KBM-7 (cell line): Measurements from ENCODE around the gene DEPDC7.
A peak's percentile ranks its signal among the peaks of the same experiment; 100 is the strongest.
"Not testable (repeated sequence)": the region's sequence is repeated elsewhere in the genome, so short reads cannot be mapped to it uniquely, and the experiment has no call there.

ENCODE experiments used
- DNase-seq: peaks from one replicate; pipeline ENCODE4 v3.0.0-alpha.2; 2015
- in situ Hi-C: fragments of 300-500 bp; cut with MboI; formaldehyde crosslinking; loops from 2 replicates; pipeline ENCODE4 v1.14.3; 2020; ENCODE audit warnings: low sequenced_read_pairs, low pct_unique_long_range_greater_than_20kb, mixed read lengths

Gene DEPDC7

DNA sequence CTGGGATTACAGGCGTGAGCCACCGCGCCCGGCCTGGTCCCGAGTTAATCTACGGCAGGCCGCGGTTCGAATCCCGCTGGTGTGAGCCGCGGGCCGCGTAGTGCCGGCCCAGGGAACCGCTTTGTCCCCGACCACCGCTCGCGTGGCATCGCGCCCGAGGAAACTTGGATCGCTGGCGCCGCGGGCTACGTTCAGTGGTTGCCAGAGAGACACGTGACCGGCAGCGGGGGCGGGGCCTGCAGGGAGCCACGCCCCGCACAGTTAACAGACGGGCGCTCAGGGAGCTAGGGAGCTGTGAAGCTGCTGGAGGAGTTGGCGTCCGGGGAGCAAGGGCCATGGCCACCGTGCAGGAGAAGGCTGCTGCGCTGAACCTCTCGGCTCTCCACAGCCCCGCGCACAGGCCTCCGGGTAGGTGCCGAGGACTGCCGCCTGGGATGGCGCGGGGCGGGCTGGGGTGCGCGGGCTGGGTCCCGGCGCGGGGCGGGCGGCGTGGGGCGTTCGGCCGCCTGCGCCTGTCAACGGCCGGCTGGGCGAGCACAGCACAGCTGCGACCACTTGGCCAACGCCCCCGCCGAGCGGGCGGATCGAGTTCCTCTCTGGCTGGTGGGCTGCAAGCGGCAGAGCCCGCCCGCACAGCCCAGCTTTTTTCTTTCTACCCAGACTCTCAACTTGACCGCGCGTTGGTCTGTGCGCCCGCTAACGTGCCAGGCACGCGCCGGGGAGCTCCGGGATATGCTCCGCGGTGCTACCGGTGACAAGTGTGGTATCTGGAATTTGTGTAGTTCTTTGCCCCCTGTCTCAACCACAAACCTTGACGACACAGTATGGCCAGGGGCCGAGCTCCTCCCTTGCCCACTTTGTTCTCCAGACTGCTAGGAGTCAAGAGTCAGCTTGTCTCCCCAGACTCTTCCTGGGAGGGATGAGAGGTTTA lies at the start of gene DEPDC7:
TSS of gene DEPDC7 (plus strand) at position 258 of the 931 bp plus-strand sequence. CDS start at position 336, 78 bp downstream.
- in situ Hi-C loops = no loop called here
- DNase-seq = peak; percentile 94

DNA sequence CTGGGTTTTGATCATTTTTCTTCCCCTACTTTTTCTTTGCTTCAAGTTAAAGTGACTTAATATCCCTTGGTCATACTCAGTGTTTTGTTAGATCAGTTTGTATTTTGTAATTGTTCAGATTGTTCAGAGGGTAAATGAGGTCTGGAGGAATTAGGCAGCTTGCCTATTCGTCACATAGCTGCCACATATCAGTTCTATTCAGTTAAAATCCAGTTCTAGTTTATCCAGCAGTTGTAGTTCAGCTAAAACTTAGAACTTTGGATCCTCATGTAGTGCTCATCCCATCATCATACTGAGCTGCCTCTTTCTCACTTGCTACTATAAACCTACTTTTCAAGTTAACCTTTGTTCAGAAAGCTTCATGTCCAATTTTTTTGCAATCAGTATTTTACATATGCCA lies 47.1 kb upstream of the DEPDC7 start:
- in situ Hi-C loops = no loop called here
- no peak for DNase-seq

DNA sequence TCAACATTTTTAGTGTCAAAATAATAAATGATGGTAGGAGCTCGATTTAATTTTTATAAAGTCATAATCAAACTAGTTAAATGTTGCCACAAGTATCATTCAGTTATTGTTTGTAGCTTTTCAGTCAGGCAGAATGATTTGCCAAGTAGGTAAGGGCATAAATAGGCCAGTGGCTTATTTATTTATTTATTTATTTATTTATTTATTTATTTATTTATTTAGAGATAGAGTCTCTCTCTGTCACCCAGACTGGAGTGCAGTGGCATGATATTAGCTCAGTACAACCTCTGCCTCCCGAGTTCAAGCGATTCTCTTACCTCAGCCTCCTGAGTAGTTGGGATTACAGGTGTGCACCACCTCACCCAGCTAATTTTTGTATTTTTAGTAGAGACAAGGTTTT lies 43.4 kb upstream of the DEPDC7 start:
- in situ Hi-C loops, DNase-seq: not testable (repeated sequence)

DNA sequence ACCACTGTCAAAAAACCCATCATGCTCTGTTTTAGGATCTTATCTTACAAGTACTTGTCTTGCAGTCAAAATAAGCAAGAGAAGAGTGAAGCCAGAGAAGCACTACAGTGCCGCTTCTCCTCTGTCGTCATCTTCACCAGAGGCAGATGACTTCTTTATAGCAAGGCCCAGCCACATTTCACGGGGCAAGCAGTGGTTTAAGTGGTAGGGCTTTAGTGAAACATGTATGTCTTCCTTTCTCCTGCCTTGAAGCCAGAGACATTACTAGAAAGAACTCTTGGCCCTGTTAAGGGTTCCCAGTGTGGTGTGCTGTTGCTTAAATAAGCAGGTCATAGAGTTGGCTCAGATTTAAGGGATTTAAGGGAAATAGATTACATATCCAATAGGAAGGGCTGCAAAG lies 42.9 kb upstream of the DEPDC7 start:
- no peak for DNase-seq
- in situ Hi-C loops = no loop called here

DNA sequence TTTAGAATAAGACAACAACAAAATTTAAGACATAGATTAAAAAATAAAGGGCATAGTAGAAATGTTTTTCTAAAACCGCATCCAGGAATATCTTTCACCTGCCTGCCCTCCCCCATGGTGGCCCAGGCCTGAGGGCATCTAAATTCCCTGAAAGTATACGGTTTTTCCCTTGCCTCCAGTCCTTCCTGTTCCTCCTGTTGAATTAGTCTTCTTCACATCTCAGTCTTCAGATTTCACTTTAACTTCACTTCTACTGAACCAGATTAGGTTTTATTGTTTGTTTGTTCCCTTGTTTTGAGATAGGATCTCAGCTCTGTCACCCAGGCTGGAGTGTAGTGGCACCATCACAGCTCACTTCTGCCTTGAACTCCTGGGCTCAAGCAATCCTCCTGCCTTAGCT lies 33.1 kb upstream of the DEPDC7 start:
- no peak for DNase-seq
- in situ Hi-C loops = no loop called here

DNA sequence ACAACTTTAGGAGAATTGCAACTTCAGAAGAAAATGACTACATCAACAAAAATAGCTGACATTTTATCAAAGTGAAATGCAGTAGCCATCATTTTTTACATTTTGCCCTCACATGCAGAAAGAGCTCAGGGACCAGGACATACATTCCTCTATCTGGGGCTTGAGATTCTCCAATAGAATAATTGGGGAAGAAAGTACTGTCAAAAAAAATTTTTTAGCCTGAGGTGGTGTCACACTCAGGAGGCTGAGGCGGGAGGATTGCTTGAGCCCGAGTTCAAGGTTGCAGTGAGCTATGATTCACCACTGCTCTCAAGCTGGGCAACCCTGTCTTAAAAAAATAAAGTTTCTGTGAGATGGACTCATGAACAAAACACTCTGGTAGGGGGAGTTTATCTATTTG lies 32.2 kb upstream of the DEPDC7 start:
- in situ Hi-C loops = no loop called here
- DNase-seq = no peak

DNA sequence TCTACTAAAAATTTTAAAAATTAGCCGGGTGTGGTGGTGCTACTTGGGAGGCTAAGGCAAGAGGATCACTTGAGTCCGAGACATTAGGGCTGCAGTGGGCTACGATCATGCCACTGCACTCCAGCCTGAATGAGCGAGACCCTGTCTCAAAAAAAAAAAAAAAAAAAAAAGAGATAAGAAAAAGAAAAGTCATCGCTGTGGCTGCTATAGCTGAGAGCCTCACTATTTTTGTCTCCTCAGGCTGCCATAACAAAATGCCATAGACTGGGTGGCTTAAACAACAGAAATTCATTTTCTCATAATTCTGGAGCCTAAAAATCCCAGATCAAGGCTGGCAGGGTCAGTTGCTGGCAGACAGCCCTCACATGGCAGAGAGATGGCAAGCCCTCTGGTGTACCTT lies 30.1 kb upstream of the DEPDC7 start:
- in situ Hi-C loops = no loop called here
- DNase-seq = no peak

DNA sequence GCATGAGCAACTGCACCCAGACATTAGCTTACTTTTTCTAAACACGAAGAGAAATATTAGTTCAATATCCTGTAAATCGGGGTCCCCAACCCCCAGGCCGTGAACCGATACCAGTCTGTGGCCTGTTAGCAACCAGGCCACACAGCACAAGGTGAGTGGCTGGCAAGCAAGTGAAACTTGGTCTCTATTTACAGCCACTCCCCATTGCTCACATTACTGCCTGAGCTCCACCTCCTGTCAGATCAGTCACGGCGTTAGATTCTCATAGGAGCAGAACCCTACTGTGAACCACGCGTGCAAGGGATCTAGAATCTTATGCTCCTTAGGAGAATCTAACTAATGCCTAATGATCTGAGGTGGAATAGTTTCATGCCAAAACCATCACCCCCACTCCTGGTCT lies 27.8 kb upstream of the DEPDC7 start:
- in situ Hi-C loops = no loop called here
- no peak for DNase-seq

DNA sequence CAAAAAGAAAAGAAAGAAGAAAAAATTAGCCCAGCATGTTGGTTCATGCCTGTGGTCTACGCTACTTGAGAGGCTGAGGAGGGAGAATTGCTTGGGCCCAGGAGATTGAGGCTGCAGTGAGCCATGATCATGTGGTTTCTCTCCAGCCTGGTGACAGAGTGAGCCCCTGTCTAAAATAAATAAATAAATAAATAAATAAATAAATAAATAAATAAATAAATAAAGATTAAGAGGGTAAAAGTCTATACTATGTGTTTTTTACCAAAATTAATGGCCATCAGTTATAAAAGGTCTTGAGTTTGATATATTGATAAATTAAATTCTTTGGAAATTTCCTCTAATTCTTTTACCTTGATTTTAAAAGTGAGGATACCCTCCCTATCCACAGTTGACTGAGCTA lies 25.2 kb upstream of the DEPDC7 start:
- DNase-seq = no peak
- in situ Hi-C loops = no loop called here

DNA sequence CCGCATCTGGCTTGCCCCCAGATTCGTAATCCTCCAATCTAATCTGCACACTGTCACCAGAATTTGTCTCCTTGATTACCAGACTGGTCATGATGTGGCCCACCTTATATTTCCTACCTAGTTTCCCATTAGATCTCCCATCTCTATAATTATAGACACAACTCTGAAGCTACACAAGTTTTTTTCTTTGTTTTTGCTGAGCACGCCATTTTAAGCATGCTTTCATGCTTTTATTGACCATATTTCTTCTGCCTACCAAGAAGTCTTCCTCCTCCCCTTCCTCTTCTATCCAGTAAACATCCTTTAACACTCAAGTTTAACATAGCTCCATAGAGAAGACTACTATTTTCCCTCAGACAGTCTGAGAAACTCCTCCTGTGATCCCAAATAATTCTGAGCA lies 24.3 kb upstream of the DEPDC7 start:
- in situ Hi-C loops = no loop called here

DNA sequence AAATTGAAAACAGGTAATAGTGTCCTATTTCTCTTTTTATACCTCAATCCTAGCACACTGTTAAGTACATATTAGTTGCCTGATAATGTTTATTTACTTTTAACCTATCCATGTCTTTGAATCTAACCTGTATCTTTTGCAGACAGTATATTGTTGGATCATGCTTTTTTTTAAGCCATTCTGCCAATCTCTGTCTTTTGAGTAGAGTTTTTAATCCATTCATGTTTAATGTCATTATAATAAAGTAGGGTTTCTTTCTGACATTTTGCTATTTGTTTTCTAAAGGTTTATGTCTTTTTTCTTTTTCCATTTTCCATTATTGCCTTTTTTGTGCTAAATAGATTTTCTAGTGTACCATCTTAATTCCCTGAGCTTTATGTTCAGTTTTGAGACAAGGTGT lies 23.8 kb upstream of the DEPDC7 start:
- in situ Hi-C loops = no loop called here
- DNase-seq = no peak

More for the DNA sequence above, 24.3 kb upstream of the DEPDC7 start:
- DNase-seq = no peak

DNA sequence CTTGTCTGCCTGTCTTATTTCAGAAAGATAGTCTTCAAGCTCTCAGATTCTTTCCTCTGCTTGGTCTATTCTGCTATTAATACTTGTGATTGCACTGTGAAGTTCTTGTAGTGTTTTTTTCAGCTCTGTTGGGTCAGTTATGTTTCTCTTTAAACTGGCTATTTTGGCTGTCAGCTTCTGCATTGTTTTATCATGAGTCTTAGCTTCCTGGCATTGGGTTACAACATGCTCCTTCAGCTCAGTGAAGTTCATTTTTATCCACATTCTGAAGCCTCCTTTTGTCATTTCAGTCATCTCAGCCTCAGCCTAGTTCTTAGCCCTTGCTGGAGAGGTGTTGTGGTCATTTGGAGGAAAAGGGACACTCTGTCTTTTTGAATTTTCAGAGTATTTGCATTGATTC lies 15.5 kb upstream of the DEPDC7 start:
- DNase-seq = no peak
- in situ Hi-C loops = no loop called here

DNA sequence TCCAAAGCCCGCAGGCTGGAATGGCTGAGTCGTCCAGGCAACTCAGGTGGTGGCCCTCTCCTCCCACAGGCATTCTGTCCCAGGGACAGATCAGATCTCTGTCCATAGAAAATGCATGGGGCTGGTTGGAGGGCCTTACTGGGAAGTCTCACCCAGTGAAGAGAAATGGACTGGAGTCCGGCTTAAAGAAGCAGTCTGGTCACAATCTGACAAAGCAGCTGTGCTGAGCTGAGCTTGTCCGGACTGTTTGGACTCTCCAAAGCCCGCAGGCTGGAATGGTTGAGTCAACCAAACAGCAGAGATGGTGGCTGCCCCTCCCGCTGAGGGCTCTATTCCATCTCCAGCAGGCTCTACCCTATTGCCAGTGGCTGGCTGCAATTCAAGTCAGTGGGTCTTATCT lies 14.4 kb upstream of the DEPDC7 start:
- DNase-seq = no peak
- in situ Hi-C loops = no loop called here

DNA sequence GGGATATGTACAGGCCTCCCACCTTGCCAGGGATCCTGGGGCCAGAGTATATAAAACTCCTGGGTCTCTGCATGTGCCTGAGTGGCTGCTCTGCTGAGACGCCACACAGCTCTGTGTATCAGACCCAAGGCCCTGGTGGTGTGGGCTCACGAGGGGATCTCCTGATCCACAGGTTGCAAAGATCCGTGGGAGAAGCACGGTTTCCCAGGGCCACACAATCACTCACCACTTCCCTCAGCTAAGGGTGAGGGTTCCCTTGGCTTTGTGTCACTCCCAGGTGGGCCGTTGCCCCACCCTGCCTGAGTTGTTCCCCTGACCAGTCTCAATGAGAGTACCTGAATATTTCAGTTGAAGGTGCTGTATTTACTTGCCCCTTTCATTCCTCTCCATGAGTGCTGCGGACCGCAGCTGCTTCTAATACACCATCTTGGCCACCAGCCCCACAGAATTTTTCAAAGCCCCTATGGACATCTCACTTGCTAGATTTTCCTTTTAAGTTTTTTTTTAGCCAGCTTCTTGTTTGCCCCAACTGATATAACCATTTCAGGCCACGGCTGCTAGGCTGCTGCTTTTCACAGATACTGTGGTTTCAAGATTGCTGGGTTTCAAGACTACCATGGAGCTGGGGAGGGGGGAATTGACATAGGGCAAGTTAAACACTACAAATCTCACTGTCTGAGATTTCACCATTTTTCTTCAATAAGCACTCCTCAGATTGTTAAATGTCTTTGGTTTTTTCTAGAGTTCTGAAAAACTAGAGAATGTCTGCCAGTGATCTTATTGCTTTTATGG lies 13.7 kb upstream of the DEPDC7 start:
- in situ Hi-C loops = no loop called here
- no peak for DNase-seq

DNA sequence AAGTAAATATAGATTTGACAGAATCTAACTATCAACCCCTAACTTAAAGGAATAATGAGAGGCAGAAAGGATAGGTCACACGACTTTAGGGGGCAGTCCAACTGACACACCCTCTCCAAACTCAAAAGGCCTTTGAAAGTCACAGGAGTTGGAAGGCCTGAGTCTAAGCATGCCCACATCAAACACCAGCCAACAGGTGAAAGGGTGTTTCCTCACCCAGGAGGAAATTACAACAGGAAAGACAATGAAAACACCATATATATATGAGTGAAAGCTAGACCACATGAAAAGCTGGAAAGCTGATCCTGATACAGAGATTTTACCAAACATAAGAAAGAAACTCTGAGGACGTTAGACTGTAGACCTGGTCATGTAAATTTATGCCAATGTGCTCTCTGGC lies 10.5 kb upstream of the DEPDC7 start:
- in situ Hi-C loops = no loop called here
- no peak for DNase-seq

DNA sequence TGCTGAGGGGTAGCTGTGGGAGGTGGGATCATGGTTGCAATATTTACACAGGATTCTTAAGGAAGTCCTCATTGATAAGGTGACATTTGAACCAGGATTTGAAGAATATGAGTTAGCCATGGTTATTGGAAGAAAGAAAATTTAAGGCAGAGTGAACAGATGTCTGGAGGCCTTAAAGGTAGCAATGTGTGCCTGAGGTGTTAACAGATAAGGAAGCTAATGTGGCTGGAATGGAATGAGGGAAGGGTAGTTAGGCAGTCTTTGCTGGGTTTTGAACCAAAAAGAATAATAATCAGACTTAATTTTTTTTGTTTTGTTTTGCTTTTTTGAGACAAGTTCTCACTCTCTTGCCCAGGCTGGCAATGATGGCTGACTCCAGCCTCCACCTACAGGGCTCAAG lies 9.7 kb upstream of the DEPDC7 start:
- in situ Hi-C loops = no loop called here
- DNase-seq = no peak

DNA sequence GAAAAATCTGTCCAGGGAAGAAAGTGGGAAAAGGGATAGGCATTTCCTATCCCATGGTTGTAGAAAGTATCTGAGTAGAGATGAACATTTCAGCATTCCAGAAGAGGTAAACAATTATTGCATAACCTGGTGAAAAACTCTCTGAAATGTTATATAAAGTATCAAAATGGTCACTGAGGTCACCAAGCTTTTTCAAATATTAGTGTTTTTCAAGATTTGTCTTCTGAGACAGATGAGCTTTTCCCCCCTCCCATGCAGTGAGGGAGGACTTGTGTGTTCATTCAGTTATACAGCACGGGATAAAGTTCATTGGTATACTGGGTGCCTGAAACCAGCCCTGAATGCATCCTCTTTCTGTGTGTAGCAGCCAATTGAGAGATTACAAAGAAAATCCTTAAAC lies 1.9 kb upstream of the DEPDC7 start:
- no peak for DNase-seq
- in situ Hi-C loops = no loop called here

DNA sequence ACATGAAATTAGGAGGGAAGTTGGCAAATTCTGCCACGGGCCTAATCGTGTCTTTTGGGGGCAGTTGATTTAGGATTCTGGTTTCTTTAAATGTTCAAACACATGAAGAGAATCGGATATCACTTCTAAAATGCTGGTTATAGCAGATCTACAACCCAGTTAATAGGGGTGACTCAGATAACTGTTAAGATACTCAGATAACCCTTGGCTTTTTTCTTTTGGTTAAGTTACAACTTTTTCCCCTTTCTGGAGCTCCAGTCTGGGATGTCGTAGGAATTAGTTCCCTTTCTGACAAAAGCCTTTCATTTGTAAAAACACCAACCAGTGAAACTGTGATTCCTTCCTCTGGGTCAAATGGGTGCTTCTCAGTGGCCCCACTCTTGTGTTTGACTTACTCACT lies 976 bp downstream of the DEPDC7 start:
- DNase-seq = peak; percentile 26
- in situ Hi-C loops = no loop called here

DNA sequence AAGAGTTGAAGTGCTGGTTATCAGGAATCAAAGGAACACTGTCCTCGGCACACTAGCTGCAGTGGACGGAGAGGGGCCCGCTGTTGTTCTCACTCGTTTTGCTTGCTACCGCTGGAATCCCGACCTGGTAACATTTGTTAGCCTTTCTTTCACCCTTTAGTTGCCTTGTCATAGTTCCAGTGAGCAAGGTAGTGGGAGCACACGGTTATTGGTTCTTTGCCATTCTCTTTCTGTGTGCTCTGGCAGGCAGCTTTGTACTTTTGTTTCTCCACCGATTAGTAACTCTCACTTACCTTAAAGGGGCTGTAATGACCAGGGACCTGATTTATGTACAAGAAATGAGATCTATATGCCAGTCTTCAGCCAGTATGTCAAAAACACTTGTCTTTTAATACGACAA lies 1.8 kb downstream of the DEPDC7 start:
- no peak for DNase-seq
- in situ Hi-C loops = no loop called here

DNA sequence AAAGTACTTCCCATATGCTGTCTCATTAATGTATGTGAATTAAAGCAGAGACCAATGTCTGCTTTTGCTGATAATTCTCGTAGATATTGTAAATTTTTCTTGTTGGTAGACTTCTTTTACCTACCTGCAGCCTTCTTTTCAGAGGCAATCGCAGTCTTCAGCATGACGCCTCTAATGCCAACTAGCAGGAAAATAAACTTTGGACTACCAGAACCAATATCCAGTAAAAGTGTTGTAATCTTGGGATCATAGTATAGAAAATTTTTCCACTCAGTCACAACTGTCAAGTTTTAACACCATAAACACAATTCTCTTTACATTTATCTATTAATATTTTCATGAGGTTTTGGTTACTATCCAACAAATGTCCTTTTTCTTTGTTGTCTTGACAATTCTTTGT lies 2.3 kb downstream of the DEPDC7 start:
- DNase-seq = no peak
- in situ Hi-C loops = no loop called here
